ENCODE measurements around the gene ASTN2. TPM values are rescaled to one million over a fixed set of nuclear protein-coding genes. Genes with fewer than 3 reads are reported as not detected.

The ASTN2 gene
- total and polyA plus RNA-seq, 9 of the 15 experiments (the other 6 are each of a cell fraction or from before 2014, with no cell fraction given) = 0.56 to 3.5 (median 1.9) TPM

DNA sequence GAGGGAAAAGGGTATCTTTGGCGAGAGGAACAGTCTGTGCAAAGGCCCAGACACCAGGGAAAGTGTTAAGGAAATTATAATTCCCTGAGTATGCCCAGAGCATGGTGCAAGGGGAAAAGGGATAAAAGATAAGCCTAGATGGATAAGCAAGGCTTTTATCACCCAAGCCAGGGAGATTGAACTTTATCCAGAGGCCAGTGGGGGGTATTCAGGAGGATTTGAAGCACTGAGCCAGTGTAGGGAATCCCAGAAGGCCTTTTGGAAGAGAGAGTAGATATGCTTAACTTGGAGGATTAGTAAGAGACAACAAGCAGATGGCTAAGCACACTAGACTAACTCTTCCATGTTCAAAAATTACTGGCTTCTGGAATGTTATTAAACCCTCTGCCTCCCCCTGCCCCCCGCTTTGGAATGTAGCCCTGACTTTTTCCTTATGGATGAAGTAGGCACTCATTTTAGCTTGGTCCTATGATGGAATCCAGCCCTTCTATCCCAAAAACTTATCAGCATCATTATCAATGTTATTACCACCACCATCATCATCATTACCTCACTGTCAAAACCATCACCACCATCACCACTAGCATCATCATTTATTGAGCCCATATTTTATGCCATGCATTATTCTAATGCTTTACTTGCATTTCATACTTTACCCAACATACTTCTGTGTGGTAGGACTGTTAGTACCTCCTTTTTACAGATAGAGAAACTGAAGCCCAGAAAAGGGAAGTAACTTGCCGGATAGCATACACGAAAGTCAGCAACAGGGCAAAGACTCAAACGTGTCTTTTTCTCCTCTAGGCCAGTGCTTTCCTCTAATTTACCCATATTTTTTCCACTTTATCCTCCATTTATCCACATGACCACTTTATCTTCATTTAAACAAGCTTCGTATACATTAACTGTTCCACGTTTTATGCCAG is 1024.3 kb downstream of the ASTN2 start (continued):
- TF ChIP-seq NBN (IDR thresholded peaks at IDR 0.05; ENCODE audit: low read depth) = peak; percentile 14; the same call in 1 of the 2 replicates
- TF ChIP-seq, protein P1, sequence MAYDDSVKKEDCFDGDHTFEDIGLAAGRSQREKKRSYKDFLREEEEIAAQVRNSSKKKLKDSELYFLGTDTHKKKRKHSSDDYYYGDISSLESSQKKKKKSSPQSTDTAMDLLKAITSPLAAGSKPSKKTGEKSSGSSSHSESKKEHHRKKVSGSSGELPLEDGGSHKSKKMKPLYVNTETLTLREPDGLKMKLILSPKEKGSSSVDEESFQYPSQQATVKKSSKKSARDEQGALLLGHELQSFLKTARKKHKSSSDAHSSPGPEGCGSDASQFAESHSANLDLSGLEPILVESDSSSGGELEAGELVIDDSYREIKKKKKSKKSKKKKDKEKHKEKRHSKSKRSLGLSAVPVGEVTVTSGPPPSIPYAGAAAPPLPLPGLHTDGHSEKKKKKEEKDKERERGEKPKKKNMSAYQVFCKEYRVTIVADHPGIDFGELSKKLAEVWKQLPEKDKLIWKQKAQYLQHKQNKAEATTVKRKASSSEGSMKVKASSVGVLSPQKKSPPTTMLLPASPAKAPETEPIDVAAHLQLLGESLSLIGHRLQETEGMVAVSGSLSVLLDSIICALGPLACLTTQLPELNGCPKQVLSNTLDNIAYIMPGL (CRISPR knock-in tag; IDR thresholded peaks at IDR 0.05) = no peak
- TF ChIP-seq ZNF764 (CRISPR knock-in tag; IDR thresholded peaks at IDR 0.05; ENCODE audit: low read depth) = no peak
- no peak for TF ChIP-seq ERF (CRISPR knock-in tag; IDR thresholded peaks at IDR 0.05)

DNA sequence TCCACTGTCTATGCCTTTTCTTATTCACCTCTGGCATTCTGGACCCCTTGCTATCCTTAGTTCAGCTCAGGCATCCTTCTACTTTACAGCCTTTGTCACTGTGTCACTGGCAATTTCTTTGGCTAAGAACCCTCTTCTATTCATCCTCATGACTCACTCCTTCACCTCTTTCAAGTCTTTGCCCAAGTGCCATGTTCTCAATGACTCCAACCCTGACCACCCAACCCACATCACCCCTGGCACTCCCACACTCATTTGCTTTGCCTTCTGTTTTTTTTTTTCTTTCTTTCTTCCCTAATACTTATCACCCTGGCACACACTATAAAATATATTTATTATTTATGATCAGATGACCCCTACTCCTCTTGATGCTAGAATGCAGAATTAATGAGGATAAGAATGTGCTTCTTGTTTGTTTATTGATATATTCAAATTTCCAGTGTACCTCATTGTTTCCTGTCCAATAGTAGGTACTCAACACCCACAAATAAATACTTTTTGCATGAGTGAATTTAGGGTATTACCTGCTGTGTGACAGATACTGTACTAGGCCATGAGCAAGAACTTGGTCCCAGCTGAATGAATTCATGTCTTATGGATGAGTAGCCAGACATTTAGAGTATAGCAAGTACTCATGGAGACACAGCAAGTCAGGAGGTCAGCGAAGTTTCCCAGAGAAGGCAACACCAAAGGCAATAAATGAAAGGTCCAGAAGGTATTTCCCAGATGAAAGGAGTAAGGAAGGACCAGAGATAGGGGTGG is 1025.1 kb downstream of the ASTN2 start:
- no peaks in the 10 kb centered on the region for H3K27me3 ChIP-seq (ENCODE audit: control insufficient read depth in 2 of 2, insufficient read depth in 2 of 2, low read length in 2 of 2)
- FAIRE-seq = no peak
- H3K9me1 ChIP-seq (ENCODE audit: control insufficient read depth, insufficient read depth, low read length) = no peaks in the 10 kb centered on the region
- no peaks in the 10 kb centered on the region for H3K79me2 ChIP-seq (ENCODE audit: control insufficient read depth, insufficient read depth, low read length)
- H3K4me3 ChIP-seq = no peak overlapping the region
- H3K27ac ChIP-seq (ENCODE audit: extremely low read depth, low read depth, low read length) = no peak overlapping the region
- intact Hi-C loops (cut with micrococcal nuclease) = loop anchor here (2.0 kb wide), 1 partner anchor 75 kb away; no protein-coding TSS in a partner anchor
- ATAC-seq = no peak
- ChIA-PET CTCF (ENCODE audit: low intra/inter-chr PET ratio) (no interaction called here), POLR2A (interaction anchor here (0.6 to 1.0 kb wide), 2 partner anchors 10 to 183 kb away, joined by 3 to 4 read pairs; no protein-coding TSS in a partner anchor)
- no peak overlapping the region for H2AFZ ChIP-seq (ENCODE audit: low read depth, low read length)
- no peaks in the 10 kb centered on the region for H3K9me3 ChIP-seq (replicated peaks; ENCODE audit: control insufficient read depth, insufficient read depth, low read depth, low read length)
- H3K9ac ChIP-seq (ENCODE audit: insufficient read depth in 1 of 2, low read depth in 2 of 2, low read length in 2 of 2) = no peak overlapping the region
- DNase-seq (ENCODE audit: extremely low read depth in 1 of 4, low spot score in 3 of 4) = no peak
- no TSS peak for BruUV-seq (replicated peaks)
- peaks cover 5 to 22% of the 10 kb centered on the region in 2 experiments; a peak in 3 of 5 replicates for H3K4me1 ChIP-seq (replicated peaks in 1 of 2; ENCODE audit: control insufficient read depth in 2 of 2, insufficient read depth in 2 of 2, low read length in 2 of 2)
- H4K20me1 ChIP-seq (replicated peaks; ENCODE audit: control insufficient read depth, insufficient read depth, low read length) = no peaks in the 10 kb centered on the region
- in situ Hi-C loops (cut with MboI) = no loop called here
- WGBS (ENCODE audit: insufficient coverage, low coverage, missing lambda C conversion rate) = 12% methylated on average over 1 of the region's 1 CpG
- H3K36me3 ChIP-seq (ENCODE audit: control insufficient read depth, insufficient read depth, low read length) = no peaks in the 10 kb centered on the region
- no peak overlapping the region for H3K4me2 ChIP-seq (ENCODE audit: insufficient read depth, low read length)
- TF ChIP-seq SPI1 (IDR thresholded peaks at IDR 0.05; ENCODE audit: borderline replicate concordance, low read depth, low read length) = no peak
- TF ChIP-seq NFXL1 (CRISPR knock-in tag; IDR thresholded peaks at IDR 0.05) = no peak
- no peak for TF ChIP-seq SP2 (IDR thresholded peaks at IDR 0.05; ENCODE audit: extremely low read depth, low read depth, low read length, poor library complexity, severe bottlenecking)
- no peak for TF ChIP-seq ZNF830 (CRISPR knock-in tag; IDR thresholded peaks at IDR 0.05)
- no peak for TF ChIP-seq ATF1 (CRISPR knock-in tag; IDR thresholded peaks at IDR 0.05)
- TF ChIP-seq ATF1 (tag; IDR thresholded peaks at IDR 0.05) = no peak
- no peak for TF ChIP-seq CEBPB (tag; IDR thresholded peaks at IDR 0.05)
- no peak for TF ChIP-seq ETV1 (tag; conservative IDR thresholded peaks at IDR 0.05; ENCODE audit: low read depth)
- no peak for TF ChIP-seq STAT5A (IDR thresholded peaks at IDR 0.05; ENCODE audit: borderline replicate concordance, low read length)
- no peak for TF ChIP-seq POLR3G (IDR thresholded peaks at IDR 0.05; ENCODE audit: extremely low read depth, insufficient read length, insufficient replicate concordance)
- no peak for TF ChIP-seq TGIF2 (CRISPR knock-in tag; IDR thresholded peaks at IDR 0.05)
- TF ChIP-seq, protein P2, sequence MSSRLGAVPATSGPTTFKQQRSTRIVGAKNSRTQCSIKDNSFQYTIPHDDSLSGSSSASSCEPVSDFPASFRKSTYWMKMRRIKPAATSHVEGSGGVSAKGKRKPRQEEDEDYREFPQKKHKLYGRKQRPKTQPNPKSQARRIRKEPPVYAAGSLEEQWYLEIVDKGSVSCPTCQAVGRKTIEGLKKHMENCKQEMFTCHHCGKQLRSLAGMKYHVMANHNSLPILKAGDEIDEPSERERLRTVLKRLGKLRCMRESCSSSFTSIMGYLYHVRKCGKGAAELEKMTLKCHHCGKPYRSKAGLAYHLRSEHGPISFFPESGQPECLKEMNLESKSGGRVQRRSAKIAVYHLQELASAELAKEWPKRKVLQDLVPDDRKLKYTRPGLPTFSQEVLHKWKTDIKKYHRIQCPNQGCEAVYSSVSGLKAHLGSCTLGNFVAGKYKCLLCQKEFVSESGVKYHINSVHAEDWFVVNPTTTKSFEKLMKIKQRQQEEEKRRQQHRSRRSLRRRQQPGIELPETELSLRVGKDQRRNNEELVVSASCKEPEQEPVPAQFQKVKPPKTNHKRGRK (tag; IDR thresholded peaks at IDR 0.05) = no peak
- no peak for TF ChIP-seq POLR2B (IDR thresholded peaks at IDR 0.05; ENCODE audit: low read depth, partially characterized antibody)

Data from K562 (cell line).